ENCODE results near the gene BDP1.
"Not testable (repeated sequence)": the region's sequence is repeated elsewhere in the genome, so short reads cannot be mapped to it uniquely, and the experiment has no call there.

The BDP1 gene

GRCh38 chr5:71563161-71563560 lies 107.7 kb downstream of the BDP1 start:
- H3K4me2 ChIP-seq = no peak overlapping the region
- H2AFZ ChIP-seq (ENCODE audit: low read depth) = no peak overlapping the region
- H4K20me1 ChIP-seq (ENCODE audit: insufficient read depth) = no peaks in the 10 kb centered on the region
- TF ChIP-seq, protein P1, sequence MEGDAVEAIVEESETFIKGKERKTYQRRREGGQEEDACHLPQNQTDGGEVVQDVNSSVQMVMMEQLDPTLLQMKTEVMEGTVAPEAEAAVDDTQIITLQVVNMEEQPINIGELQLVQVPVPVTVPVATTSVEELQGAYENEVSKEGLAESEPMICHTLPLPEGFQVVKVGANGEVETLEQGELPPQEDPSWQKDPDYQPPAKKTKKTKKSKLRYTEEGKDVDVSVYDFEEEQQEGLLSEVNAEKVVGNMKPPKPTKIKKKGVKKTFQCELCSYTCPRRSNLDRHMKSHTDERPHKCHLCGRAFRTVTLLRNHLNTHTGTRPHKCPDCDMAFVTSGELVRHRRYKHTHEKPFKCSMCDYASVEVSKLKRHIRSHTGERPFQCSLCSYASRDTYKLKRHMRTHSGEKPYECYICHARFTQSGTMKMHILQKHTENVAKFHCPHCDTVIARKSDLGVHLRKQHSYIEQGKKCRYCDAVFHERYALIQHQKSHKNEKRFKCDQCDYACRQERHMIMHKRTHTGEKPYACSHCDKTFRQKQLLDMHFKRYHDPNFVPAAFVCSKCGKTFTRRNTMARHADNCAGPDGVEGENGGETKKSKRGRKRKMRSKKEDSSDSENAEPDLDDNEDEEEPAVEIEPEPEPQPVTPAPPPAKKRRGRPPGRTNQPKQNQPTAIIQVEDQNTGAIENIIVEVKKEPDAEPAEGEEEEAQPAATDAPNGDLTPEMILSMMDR (conservative IDR thresholded peaks at IDR 0.05; ENCODE audit: low read depth, low read length) = no peak
- H3K4me1 ChIP-seq (ENCODE audit: low read depth, poor library complexity, severe bottlenecking) = peaks cover 16% of the 10 kb centered on the region
- H3K36me3 ChIP-seq (ENCODE audit: insufficient read depth) = no peaks in the 10 kb centered on the region; the same call in 1 of the 2 replicates
- H3K79me2 ChIP-seq (ENCODE audit: insufficient read depth, low read depth) = no peaks in the 10 kb centered on the region
- no peaks in the 10 kb centered on the region for H3K27me3 ChIP-seq (ENCODE audit: insufficient read depth, low read depth)
- no peak overlapping the region for H3K27ac ChIP-seq
- H3K4me3 ChIP-seq (IDR thresholded peaks at IDR 0.05; ENCODE audit: insufficient read depth, low read depth, low read length) = no peak overlapping the region
- no peak overlapping the region for H3K9ac ChIP-seq

DNA sequence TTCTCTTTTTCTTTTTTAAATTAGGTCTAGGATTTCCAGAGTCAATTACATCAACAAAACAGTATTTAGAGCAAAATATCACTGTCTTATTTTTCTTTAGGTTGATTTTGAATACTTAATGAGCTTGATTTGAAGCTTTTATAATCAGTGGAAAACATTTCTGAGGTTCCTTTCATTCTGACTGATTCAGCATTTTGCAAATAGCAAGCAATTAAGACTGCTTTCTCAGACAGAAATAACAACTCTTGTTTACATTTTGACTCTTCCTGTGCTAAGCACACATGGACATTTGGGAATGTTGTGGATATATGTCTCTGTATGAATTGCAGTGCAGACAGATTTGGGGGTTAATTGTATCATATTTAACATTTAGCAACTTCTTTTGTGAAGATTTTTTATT lies 109.4 kb downstream of the BDP1 start:
- no peak overlapping the region for H3K4me3 ChIP-seq (IDR thresholded peaks at IDR 0.05; ENCODE audit: insufficient read depth, low read depth, low read length)
- H3K27me3 ChIP-seq (ENCODE audit: insufficient read depth, low read depth) = no peaks in the 10 kb centered on the region
- peak overlapping the region; percentile 7; the same call in 1 of the 2 replicates for H3K27ac ChIP-seq
- H3K4me1 ChIP-seq (ENCODE audit: low read depth, poor library complexity, severe bottlenecking) = peaks cover 16% of the 10 kb centered on the region
- no peak overlapping the region for H2AFZ ChIP-seq (ENCODE audit: low read depth)
- H3K79me2 ChIP-seq (ENCODE audit: insufficient read depth, low read depth) = no peaks in the 10 kb centered on the region
- H3K9ac ChIP-seq = no peak overlapping the region
- no peaks in the 10 kb centered on the region for H4K20me1 ChIP-seq (ENCODE audit: insufficient read depth)
- TF ChIP-seq, protein P1 (conservative IDR thresholded peaks at IDR 0.05; ENCODE audit: low read depth, low read length) = no peak
- 0 out of 2 replicates have a peak overlapping the region, but pooled peaks have one; percentile 13 for H3K4me2 ChIP-seq
- H3K36me3 ChIP-seq (ENCODE audit: insufficient read depth) = no peaks in the 10 kb centered on the region; the same call in 1 of the 2 replicates

DNA sequence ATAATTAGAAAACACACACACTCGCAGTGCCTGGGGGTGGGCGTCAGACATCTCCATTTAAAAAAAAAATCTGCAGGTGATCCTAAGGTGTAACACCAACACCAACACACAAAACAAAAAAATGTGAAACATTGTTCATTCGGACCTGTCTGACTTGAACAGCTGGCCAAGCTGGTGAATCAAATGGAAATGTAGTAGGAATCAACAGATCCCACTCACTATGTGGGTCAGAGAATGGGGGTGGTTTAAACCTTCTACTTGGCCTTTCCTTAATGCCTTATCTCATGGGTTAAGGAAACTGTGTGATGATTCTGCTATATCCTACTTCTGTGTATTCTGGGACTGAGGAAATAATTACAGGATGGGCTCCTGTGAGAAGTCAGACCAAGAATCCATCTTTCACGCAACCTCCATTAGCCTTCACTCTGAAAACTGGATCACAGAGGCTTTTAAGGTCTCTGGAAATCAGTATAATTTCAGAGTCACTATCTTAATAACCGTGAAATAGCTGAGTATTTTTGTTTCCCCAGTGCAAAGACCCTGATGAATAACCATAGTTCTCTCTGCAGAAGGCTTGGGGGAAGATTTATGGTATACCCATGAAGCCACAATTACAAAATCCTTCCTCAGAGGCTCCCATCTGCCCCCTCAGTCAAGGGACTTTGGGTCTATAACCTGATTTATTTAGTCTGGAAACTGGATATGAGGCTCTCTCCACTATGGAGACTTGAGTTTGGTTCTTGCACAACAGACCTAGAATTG lies 114.5 kb downstream of the BDP1 start:
- Histone ChIP-seq H3K4me2 (no peak overlapping the region), H3K9ac (no peak overlapping the region), H3K79me2 (ENCODE audit: insufficient read depth, low read depth) (no peaks in the 10 kb centered on the region), H3K4me3 (IDR thresholded peaks at IDR 0.05; ENCODE audit: insufficient read depth, low read depth, low read length) (no peak overlapping the region), H3K27ac (no peak overlapping the region), H3K27me3 (ENCODE audit: insufficient read depth, low read depth) (no peaks in the 10 kb centered on the region), H3K4me1 (ENCODE audit: low read depth, poor library complexity, severe bottlenecking) (peaks cover 2% of the 10 kb centered on the region), H3K36me3 (ENCODE audit: insufficient read depth) (no peaks in the 10 kb centered on the region; the same call in 1 of the 2 replicates), H4K20me1 (ENCODE audit: insufficient read depth) (no peaks in the 10 kb centered on the region), H2AFZ (ENCODE audit: low read depth) (no peak overlapping the region)
- TF ChIP-seq, protein P1 (conservative IDR thresholded peaks at IDR 0.05; ENCODE audit: low read depth, low read length) = no peak

DNA sequence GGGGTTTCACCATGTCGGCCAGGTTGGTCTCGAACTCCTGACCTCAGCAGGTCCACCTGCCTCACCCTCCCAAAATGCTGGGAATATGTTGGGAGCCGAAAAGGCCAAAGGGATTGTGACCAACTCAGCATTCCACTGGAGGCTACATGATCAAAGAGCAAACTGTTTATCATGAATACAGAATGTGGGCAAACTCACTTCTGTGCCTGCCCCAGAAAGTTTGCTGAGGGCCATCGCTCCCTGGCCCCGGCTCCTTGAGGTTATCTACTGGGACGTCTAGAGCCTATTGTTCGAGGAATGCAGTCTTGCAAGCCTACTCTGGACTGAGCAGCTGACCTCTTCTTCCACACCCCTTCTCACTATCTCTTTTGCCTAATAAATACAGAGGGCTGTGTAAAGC lies 116.4 kb downstream of the BDP1 start:
- H3K9ac ChIP-seq = not testable (repeated sequence)

DNA sequence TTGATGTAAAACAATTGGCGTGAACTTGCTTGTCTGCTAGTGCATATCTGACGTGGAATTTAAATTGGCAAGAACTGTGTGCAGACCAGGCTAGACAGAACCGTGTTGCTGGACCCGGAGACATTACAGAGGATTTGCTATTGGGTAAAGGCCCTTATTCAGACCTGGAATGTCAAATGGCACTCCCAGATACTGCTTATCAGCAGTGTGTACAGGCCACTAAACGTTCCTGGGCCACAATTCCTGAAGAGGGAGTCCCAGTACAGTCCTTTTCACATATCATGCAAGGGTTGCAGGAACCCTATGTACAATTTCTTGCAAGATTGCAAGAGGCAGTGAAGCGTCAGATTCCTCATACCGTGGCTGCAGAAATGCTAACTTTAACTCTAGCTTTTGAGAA lies 118.1 kb downstream of the BDP1 start:
- H3K4me2 ChIP-seq = no peak overlapping the region
- H3K4me3 ChIP-seq (IDR thresholded peaks at IDR 0.05; ENCODE audit: insufficient read depth, low read depth, low read length) = no peak overlapping the region
- TF ChIP-seq, protein P1 (conservative IDR thresholded peaks at IDR 0.05; ENCODE audit: low read depth, low read length) = no peak
- H3K9ac ChIP-seq = no peak overlapping the region
- H3K27me3 ChIP-seq (ENCODE audit: insufficient read depth, low read depth) = no peaks in the 10 kb centered on the region
- no peaks in the 10 kb centered on the region; the same call in 1 of the 2 replicates for H4K20me1 ChIP-seq (ENCODE audit: insufficient read depth)
- no peaks in the 10 kb centered on the region for H3K79me2 ChIP-seq (ENCODE audit: insufficient read depth, low read depth)
- no peaks in the 10 kb centered on the region for H3K36me3 ChIP-seq (ENCODE audit: insufficient read depth)
- H2AFZ ChIP-seq (ENCODE audit: low read depth) = no peak overlapping the region
- H3K4me1 ChIP-seq (ENCODE audit: low read depth, poor library complexity, severe bottlenecking) = no peaks in the 10 kb centered on the region
- no peak overlapping the region for H3K27ac ChIP-seq

More for the DNA sequence above, 116.4 kb downstream of the BDP1 start:
- not testable (repeated sequence) for H3K27ac ChIP-seq; H3K4me2 ChIP-seq; H3K27me3 ChIP-seq (ENCODE audit: insufficient read depth, low read depth); H3K4me3 ChIP-seq (IDR thresholded peaks at IDR 0.05; ENCODE audit: insufficient read depth, low read depth, low read length); H3K4me1 ChIP-seq (ENCODE audit: low read depth, poor library complexity, severe bottlenecking); H2AFZ ChIP-seq (ENCODE audit: low read depth); H3K36me3 ChIP-seq (ENCODE audit: insufficient read depth); H4K20me1 ChIP-seq (ENCODE audit: insufficient read depth); H3K79me2 ChIP-seq (ENCODE audit: insufficient read depth, low read depth)

DNA sequence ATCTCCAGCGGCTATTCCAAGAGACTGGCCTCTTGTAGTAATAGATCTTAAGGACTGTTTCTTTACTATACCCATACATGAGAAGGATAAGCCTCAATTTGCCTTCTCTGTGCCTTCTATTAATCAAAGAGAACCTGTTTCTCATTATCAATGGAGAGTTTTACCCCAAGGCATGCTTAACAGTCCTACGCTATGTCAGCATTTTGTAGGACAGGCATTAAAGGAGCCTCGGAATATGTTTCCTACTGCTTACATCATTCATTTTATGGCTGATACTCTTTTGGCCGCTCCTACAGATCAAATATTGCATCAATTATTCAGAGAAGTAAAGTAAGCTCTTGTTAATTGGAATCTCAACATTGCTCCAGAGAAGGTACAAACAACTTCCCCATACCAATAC lies 120.1 kb downstream of the BDP1 start:
- not testable (repeated sequence) for H3K4me2 ChIP-seq; H3K27ac ChIP-seq; H3K27me3 ChIP-seq (ENCODE audit: insufficient read depth, low read depth); H3K9ac ChIP-seq; H3K4me1 ChIP-seq (ENCODE audit: low read depth, poor library complexity, severe bottlenecking); H4K20me1 ChIP-seq (ENCODE audit: insufficient read depth); H3K36me3 ChIP-seq (ENCODE audit: insufficient read depth); H3K4me3 ChIP-seq (IDR thresholded peaks at IDR 0.05; ENCODE audit: insufficient read depth, low read depth, low read length); H3K79me2 ChIP-seq (ENCODE audit: insufficient read depth, low read depth); H2AFZ ChIP-seq (ENCODE audit: low read depth)

Measured in KMS-11 (cell line).